Lower leg skin (tissue), 3 donors: ENCODE results near the gene ANKRD13B.

Experiments used
- CTCF ChIP-seq, 3 donors: fragments of 450-650 bp; IDR thresholded peaks; one replicate each; pipeline ENCODE4 v1.5.1; 2016; ENCODE audit warnings: antibody characterized with exemption in 3 of 3, mild to moderate bottlenecking in 3 of 3, moderate library complexity in 2 of 3
- POLR2A ChIP-seq, 2 donors: fragments of 450-650 bp; IDR thresholded peaks; one replicate each; pipeline ENCODE4 v1.6.1; 2016 to 2017; ENCODE audit warnings: antibody characterized with exemption in 2 of 2, mild to moderate bottlenecking in 1 of 2, moderate library complexity in 1 of 2

- TF ChIP-seq POLR2A (IDR thresholded peaks at IDR 0.05) (no peak), CTCF (IDR thresholded peaks at IDR 0.05) (no peak)
Observed at GRCh38 chr17:29546830-29547229, 46.1 kb upstream of the ANKRD13B start.
